ENCODE data around the gene CELF4.

GRCh38 chr18:37481072-37481471 lies 84.5 kb downstream of the CELF4 start:
- no peak for TF ChIP-seq CTCF (optimal IDR thresholded peaks at IDR 0.05 in 1 of 3, IDR thresholded peaks at IDR 0.05 in 1 of 3, conservative IDR thresholded peaks at IDR 0.05 in 1 of 3; ENCODE audit: extremely low read depth in 1 of 3, insufficient read depth in 2 of 3, low read length in 3 of 3)
- TF ChIP-seq EZH2 (IDR thresholded peaks at IDR 0.05; ENCODE audit: low read length), result no peak

All from keratinocyte (primary cell).